ENCODE data around the gene SMPD3. TPM values are rescaled to one million over a fixed set of nuclear protein-coding genes. Genes with fewer than 3 reads are reported as not detected.

SMPD3 gene
- total and polyA plus RNA-seq, 2 of the 4 experiments (the other 2 are of a cell fraction): not detected

DNA sequence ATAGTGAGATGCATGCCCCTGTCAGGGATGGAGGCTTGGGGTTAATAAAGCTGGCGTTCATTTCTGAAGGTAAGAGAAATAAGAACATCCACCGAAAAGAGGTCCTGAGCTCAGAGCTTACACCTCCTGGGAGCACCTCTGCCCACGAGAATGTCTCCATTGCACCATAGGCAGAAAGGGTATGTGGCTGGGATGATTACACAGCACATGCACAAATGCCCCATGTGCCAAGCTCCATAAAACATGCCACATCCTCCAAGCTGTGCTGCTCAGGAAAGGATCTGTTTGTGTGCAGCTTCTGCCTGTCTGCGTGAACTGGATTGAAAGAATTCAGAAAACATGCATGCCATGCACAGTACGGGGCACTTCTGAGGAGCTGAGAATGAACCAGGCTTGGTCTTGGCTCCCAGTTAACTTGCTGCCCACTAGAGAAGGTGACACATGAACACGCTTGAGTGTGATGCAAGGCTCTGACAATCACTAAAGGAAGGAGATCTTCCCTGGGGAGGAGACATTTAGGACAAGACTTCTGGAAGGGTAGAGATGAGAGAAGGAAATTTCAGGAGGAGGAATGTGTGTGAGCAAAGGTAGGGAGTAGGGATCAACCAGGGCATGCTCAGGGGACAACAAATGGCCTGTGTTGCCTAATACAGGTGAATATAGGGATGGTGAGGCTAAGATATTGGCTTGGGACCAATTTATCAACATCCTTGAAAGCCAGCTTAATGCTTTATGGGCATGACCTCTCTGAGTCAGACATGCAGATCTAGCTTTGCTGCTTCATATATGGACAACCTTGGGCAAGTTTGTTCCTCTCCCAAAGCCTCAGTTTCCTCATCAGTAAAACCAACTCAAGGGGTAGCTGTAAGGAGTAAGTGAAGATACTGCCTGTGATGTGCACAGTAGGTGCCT, 32.0 kb upstream of the SMPD3 start:
- Histone ChIP-seq H3K4me1 (ENCODE audit: control insufficient read depth, insufficient read depth, low read length) (no peaks in the 10 kb centered on the region), H3K79me1 (ENCODE audit: low read depth in 1 of 2, low read length in 2 of 2) (no peaks in the 10 kb centered on the region), H3K18ac (ENCODE audit: low read depth, low read length) (no peak overlapping the region), H2BK120ac (ENCODE audit: low read depth, low read length) (no peak overlapping the region), H3K9me3 (ENCODE audit: control insufficient read depth, insufficient read depth, low read length) (peaks cover 2% of the 10 kb centered on the region), H4K91ac (ENCODE audit: insufficient read depth, low read depth, low read length) (no peak overlapping the region), H3K9ac (ENCODE audit: low read depth, low read length) (no peak overlapping the region), H3K9me1 (ENCODE audit: insufficient read depth, low read length) (no peaks in the 10 kb centered on the region), H3K56ac (ENCODE audit: extremely low read depth, insufficient read depth, low read length) (no peak overlapping the region), H2AK5ac (ENCODE audit: low read depth, low read length) (no peak overlapping the region), H3K27me3 (ENCODE audit: control insufficient read depth, insufficient read depth, low read length) (peaks cover 11% of the 10 kb centered on the region; the same call in 1 of the 2 replicates), H3K4me3 (ENCODE audit: insufficient read depth, low read depth, low read length) (no peak overlapping the region), H2BK5ac (ENCODE audit: low read depth, low read length, poor library complexity, severe bottlenecking) (no peak overlapping the region), H3K14ac (replicated peaks; ENCODE audit: low read depth, low read length) (no peak overlapping the region), H4K8ac (ENCODE audit: low read depth in 2 of 2, low read length in 2 of 2) (no peak overlapping the region), H2BK20ac (ENCODE audit: low read depth, low read length) (no peak overlapping the region), H4K5ac (ENCODE audit: low read depth, low read length) (no peak overlapping the region), H3K23ac (ENCODE audit: low read depth, low read length) (no peak overlapping the region), H3K27ac (ENCODE audit: insufficient read depth, low read length) (no peak overlapping the region), H4K20me1 (ENCODE audit: insufficient read depth, low read length) (no peaks in the 10 kb centered on the region), H2AK9ac (replicated peaks; ENCODE audit: low read depth, low read length, poor library complexity) (no peak overlapping the region), H3K4me2 (ENCODE audit: low read depth, low read length) (no peak overlapping the region), H2AFZ (replicated peaks; ENCODE audit: low read length, poor library complexity) (no peak overlapping the region), H3K4ac (ENCODE audit: low read depth, low read length) (no peak overlapping the region), H2BK15ac (ENCODE audit: low read depth, low read length) (no peak overlapping the region), H3K36me3 (ENCODE audit: control insufficient read depth, insufficient read depth, low read length) (no peaks in the 10 kb centered on the region)
- DNase-seq: no peak
- 61% methylated on average over 3 of the region's 6 CpGs; no CpG with 5 or more reads in 1 of the 2 experiments for WGBS, 2 experiments (ENCODE audit: extremely low coverage in 2 of 2, insufficient read length in 1 of 2)
- TF ChIP-seq RFX5 (IDR thresholded peaks at IDR 0.05; ENCODE audit: low read depth, low read length) (no peak), CHD1 (IDR thresholded peaks at IDR 0.05; ENCODE audit: low read depth, low read length) (no peak), CEBPB (IDR thresholded peaks at IDR 0.05; ENCODE audit: low read depth, low read length) (no peak), SMC3 (IDR thresholded peaks at IDR 0.05; ENCODE audit: low read depth, low read length) (no peak)
- TF ChIP-seq, protein P1, sequence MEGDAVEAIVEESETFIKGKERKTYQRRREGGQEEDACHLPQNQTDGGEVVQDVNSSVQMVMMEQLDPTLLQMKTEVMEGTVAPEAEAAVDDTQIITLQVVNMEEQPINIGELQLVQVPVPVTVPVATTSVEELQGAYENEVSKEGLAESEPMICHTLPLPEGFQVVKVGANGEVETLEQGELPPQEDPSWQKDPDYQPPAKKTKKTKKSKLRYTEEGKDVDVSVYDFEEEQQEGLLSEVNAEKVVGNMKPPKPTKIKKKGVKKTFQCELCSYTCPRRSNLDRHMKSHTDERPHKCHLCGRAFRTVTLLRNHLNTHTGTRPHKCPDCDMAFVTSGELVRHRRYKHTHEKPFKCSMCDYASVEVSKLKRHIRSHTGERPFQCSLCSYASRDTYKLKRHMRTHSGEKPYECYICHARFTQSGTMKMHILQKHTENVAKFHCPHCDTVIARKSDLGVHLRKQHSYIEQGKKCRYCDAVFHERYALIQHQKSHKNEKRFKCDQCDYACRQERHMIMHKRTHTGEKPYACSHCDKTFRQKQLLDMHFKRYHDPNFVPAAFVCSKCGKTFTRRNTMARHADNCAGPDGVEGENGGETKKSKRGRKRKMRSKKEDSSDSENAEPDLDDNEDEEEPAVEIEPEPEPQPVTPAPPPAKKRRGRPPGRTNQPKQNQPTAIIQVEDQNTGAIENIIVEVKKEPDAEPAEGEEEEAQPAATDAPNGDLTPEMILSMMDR (conservative IDR thresholded peaks at IDR 0.05; ENCODE audit: low read depth, low read length): no peak
- TF ChIP-seq, protein P2, sequence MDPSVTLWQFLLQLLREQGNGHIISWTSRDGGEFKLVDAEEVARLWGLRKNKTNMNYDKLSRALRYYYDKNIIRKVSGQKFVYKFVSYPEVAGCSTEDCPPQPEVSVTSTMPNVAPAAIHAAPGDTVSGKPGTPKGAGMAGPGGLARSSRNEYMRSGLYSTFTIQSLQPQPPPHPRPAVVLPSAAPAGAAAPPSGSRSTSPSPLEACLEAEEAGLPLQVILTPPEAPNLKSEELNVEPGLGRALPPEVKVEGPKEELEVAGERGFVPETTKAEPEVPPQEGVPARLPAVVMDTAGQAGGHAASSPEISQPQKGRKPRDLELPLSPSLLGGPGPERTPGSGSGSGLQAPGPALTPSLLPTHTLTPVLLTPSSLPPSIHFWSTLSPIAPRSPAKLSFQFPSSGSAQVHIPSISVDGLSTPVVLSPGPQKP (IDR thresholded peaks at IDR 0.05; ENCODE audit: borderline replicate concordance, low read depth, low read length): no peak
- ATAC-seq (ENCODE audit: low read depth): no peak
- dilution Hi-C loops (cut with HindIII; ENCODE audit: low sequenced_read_pairs, unreplicated experiment): no loop called here
- intact Hi-C loops (cut with micrococcal nuclease): no loop called here
- in situ Hi-C loops (cut with MboI; ENCODE audit: low sequenced_read_pairs): no loop called here
- ChIA-PET POLR2A (ENCODE audit: unreplicated experiment) (no interaction called here), CTCF (interaction anchor here (1.0 kb wide), 1 partner anchor 40 kb away, joined by 4 read pairs; no protein-coding TSS in a partner anchor)
- no TSS peak for BruUV-seq (replicated peaks)

Measured in IMR-90 (cell line).